Measurements from ENCODE around the gene MLPH.

MLPH gene, protein sequence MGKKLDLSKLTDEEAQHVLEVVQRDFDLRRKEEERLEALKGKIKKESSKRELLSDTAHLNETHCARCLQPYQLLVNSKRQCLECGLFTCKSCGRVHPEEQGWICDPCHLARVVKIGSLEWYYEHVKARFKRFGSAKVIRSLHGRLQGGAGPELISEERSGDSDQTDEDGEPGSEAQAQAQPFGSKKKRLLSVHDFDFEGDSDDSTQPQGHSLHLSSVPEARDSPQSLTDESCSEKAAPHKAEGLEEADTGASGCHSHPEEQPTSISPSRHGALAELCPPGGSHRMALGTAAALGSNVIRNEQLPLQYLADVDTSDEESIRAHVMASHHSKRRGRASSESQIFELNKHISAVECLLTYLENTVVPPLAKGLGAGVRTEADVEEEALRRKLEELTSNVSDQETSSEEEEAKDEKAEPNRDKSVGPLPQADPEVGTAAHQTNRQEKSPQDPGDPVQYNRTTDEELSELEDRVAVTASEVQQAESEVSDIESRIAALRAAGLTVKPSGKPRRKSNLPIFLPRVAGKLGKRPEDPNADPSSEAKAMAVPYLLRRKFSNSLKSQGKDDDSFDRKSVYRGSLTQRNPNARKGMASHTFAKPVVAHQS

DNA sequence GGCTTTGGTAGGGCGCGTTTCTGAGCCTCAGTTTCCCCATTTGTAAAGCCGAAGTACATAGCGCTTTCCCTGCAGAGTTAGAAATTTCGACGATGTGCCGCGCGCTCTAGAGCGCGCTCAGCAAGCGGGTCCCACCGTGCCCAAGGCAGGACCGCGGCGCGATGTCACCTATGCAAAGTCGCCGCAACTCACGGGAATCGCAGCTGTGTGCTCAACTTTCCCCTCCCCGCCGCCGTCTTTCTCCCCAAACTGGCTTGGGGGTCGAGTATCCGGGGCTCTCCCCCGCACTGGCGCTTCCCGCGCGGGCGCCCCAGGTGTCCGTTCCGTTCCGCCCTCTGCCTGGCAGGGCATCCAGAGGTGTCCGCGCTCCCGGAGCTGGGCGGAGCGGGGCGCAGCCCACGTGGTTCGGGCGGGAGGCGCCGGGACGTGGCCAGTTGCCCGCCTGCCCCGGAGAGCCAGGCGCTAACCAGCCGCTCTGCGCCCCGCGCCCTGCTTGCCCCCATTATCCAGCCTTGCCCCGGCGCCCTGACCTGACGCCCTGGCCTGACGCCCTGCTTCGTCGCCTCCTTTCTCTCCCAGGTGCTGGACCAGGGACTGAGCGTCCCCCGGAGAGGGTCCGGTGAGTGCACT lies at the start of gene MLPH:
Gene MLPH (plus strand): TSS at position 433 of the 630 bp plus-strand sequence. CDS start 6,176 bp downstream, outside the sequence.
- Histone ChIP-seq H2AFZ (ENCODE audit: low read depth, low read length, severe bottlenecking) (no peak within 1 kb of the TSS), H3K4me3 (ENCODE audit: insufficient read depth, low read length, poor library complexity, severe bottlenecking) (no peak within 1 kb of the TSS), H4K20me1 (ENCODE audit: low read depth, low read length) (no peaks in the 10 kb centered on the region), H3K9me2 (replicated peaks; ENCODE audit: insufficient read depth, low read length) (no peaks in the 10 kb centered on the region), H3K79me2 (ENCODE audit: insufficient read depth, low read length) (no peaks in the 10 kb centered on the region), H3K4me2 (ENCODE audit: low read depth, low read length, poor library complexity, severe bottlenecking) (no peak within 1 kb of the TSS), H3K9me3 (ENCODE audit: insufficient read depth, low read length) (peaks cover 16% of the 10 kb centered on the region), H3K27ac (ENCODE audit: low read depth, low read length) (no peak within 1 kb of the TSS), H3K27me3 (ENCODE audit: low read length) (no peaks in the 10 kb centered on the region), H3K9ac (ENCODE audit: low read length) (no peak within 1 kb of the TSS), H3F3A (ENCODE audit: insufficient read depth) (no peaks in the 10 kb centered on the region), H3K36me3 (ENCODE audit: low read length) (no peaks in the 10 kb centered on the region)
- TF ChIP-seq EZH2phosphoT487 (conservative IDR thresholded peaks at IDR 0.05; ENCODE audit: low read length): no peak
- TF ChIP-seq, protein P1, sequence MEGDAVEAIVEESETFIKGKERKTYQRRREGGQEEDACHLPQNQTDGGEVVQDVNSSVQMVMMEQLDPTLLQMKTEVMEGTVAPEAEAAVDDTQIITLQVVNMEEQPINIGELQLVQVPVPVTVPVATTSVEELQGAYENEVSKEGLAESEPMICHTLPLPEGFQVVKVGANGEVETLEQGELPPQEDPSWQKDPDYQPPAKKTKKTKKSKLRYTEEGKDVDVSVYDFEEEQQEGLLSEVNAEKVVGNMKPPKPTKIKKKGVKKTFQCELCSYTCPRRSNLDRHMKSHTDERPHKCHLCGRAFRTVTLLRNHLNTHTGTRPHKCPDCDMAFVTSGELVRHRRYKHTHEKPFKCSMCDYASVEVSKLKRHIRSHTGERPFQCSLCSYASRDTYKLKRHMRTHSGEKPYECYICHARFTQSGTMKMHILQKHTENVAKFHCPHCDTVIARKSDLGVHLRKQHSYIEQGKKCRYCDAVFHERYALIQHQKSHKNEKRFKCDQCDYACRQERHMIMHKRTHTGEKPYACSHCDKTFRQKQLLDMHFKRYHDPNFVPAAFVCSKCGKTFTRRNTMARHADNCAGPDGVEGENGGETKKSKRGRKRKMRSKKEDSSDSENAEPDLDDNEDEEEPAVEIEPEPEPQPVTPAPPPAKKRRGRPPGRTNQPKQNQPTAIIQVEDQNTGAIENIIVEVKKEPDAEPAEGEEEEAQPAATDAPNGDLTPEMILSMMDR (IDR thresholded peaks at IDR 0.05; ENCODE audit: insufficient read depth, low read length, poor library complexity, severe bottlenecking): no peak

DNA sequence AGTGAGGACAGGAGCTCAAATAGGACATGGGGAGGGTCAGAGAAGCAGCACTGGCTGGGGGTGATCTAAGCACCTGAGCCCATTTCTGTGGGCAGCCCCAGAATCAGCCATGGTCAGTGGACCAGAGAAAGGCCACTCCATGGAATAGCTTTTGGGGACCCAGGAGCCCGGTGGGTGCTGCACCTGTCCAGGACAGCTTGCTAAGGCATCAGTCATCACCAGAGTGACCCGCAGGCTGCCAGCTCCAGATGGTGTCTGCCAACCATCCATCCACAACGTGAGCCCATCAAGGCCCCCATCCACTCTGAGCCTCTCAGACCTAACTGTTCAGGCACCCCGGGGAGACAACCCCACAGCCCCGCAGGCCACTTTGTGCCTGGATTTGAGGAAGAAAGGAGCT lies 49.5 kb upstream of the MLPH start:
- Histone ChIP-seq H2AFZ (ENCODE audit: low read depth, low read length, severe bottlenecking) (no peak overlapping the region), H3K4me2 (ENCODE audit: low read depth, low read length, poor library complexity, severe bottlenecking) (no peak overlapping the region), H3K36me3 (ENCODE audit: low read length) (no peaks in the 10 kb centered on the region)

DNA sequence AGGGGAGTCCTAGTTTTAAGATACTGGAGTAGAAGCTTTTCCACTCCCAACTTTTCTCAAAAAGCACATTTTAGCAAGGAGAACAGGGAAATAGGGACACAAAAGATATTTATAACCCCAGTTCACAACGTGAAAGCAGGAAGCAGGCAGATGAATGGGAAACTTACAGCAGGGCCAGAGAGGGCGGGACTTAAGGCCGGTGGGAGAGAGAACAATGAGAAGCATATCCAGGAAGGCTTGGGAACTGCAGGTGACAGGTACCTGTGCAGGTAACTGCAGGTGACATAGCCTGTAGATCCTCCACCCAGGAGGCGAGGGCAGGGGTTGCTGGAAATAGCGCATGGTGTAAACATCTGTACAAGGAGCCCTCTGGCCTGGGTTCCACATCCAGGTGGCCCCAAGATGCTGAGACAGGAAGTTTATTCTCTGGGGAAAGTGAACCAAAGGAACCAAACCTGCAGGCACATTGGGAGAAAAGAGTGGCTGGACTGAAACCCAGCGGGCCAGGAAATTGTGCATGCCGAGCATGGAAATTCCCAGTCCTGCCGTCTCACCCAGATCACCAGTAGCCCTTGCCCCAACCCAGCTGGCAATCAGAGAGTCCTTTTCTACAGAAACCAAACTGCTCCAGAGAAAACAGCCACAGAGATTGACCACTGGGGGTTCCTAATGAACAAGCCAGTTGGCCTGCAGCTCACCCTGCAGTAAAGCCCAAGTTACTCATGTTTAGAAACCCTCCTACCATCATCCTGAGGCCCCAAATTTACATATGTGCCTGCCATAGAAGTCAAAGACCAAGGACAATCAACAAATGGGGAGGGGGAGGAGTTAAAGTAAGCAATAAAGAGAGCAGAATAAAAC lies 48.7 kb upstream of the MLPH start:
- H3K36me3 ChIP-seq (ENCODE audit: low read length): no peaks in the 10 kb centered on the region
- H3K27ac ChIP-seq (ENCODE audit: low read depth, low read length): no peak overlapping the region
- H3F3A ChIP-seq (ENCODE audit: insufficient read depth): no peaks in the 10 kb centered on the region
- H3K4me3 ChIP-seq (ENCODE audit: insufficient read depth, low read length, poor library complexity, severe bottlenecking): no peak overlapping the region
- no peak overlapping the region for H2AFZ ChIP-seq (ENCODE audit: low read depth, low read length, severe bottlenecking)
- no peaks in the 10 kb centered on the region for H3K79me2 ChIP-seq (ENCODE audit: insufficient read depth, low read length)
- H3K27me3 ChIP-seq (ENCODE audit: low read length): no peaks in the 10 kb centered on the region
- TF ChIP-seq EZH2phosphoT487 (conservative IDR thresholded peaks at IDR 0.05; ENCODE audit: low read length): no peak
- TF ChIP-seq, protein P1 (IDR thresholded peaks at IDR 0.05; ENCODE audit: insufficient read depth, low read length, poor library complexity, severe bottlenecking): no peak
- H3K9ac ChIP-seq (ENCODE audit: low read length): no peak overlapping the region
- H3K4me2 ChIP-seq (ENCODE audit: low read depth, low read length, poor library complexity, severe bottlenecking): no peak overlapping the region
- H4K20me1 ChIP-seq (ENCODE audit: low read depth, low read length): no peaks in the 10 kb centered on the region
- no peaks in the 10 kb centered on the region for H3K9me3 ChIP-seq (ENCODE audit: insufficient read depth, low read length)
- H3K9me2 ChIP-seq (replicated peaks; ENCODE audit: insufficient read depth, low read length): no peaks in the 10 kb centered on the region

More for the DNA sequence above, 49.5 kb upstream of the MLPH start:
- Histone ChIP-seq H3F3A (ENCODE audit: insufficient read depth) (no peaks in the 10 kb centered on the region), H4K20me1 (ENCODE audit: low read depth, low read length) (no peaks in the 10 kb centered on the region), H3K79me2 (ENCODE audit: insufficient read depth, low read length) (no peaks in the 10 kb centered on the region), H3K4me3 (ENCODE audit: insufficient read depth, low read length, poor library complexity, severe bottlenecking) (no peak overlapping the region), H3K27me3 (ENCODE audit: low read length) (no peaks in the 10 kb centered on the region), H3K9me3 (ENCODE audit: insufficient read depth, low read length) (no peaks in the 10 kb centered on the region), H3K9ac (ENCODE audit: low read length) (no peak overlapping the region), H3K27ac (ENCODE audit: low read depth, low read length) (no peak overlapping the region), H3K9me2 (replicated peaks; ENCODE audit: insufficient read depth, low read length) (no peaks in the 10 kb centered on the region)
- TF ChIP-seq, protein P1 (IDR thresholded peaks at IDR 0.05; ENCODE audit: insufficient read depth, low read length, poor library complexity, severe bottlenecking): no peak
- TF ChIP-seq EZH2phosphoT487 (conservative IDR thresholded peaks at IDR 0.05; ENCODE audit: low read length): no peak
